ENCODE measurements around the gene CXCR2.

- TF ChIP-seq, protein P1, sequence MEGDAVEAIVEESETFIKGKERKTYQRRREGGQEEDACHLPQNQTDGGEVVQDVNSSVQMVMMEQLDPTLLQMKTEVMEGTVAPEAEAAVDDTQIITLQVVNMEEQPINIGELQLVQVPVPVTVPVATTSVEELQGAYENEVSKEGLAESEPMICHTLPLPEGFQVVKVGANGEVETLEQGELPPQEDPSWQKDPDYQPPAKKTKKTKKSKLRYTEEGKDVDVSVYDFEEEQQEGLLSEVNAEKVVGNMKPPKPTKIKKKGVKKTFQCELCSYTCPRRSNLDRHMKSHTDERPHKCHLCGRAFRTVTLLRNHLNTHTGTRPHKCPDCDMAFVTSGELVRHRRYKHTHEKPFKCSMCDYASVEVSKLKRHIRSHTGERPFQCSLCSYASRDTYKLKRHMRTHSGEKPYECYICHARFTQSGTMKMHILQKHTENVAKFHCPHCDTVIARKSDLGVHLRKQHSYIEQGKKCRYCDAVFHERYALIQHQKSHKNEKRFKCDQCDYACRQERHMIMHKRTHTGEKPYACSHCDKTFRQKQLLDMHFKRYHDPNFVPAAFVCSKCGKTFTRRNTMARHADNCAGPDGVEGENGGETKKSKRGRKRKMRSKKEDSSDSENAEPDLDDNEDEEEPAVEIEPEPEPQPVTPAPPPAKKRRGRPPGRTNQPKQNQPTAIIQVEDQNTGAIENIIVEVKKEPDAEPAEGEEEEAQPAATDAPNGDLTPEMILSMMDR (IDR thresholded peaks at IDR 0.05; ENCODE audit: low read depth, low read length, poor library complexity, severe bottlenecking), result peak; percentile 89
- no peak for TF ChIP-seq EZH2phosphoT487 (IDR thresholded peaks at IDR 0.05; ENCODE audit: borderline replicate concordance, low read length)
Measured at GRCh38 chr2:218186355-218186766, 60.5 kb downstream of the CXCR2 start.
